ENCODE data around the gene ERFE.

- TF ChIP-seq CTCF (IDR thresholded peaks at IDR 0.05; ENCODE audit: extremely low read depth in 1 of 2, insufficient read depth in 1 of 2, low read depth in 1 of 2, low read length in 2 of 2) (no peak), POLR2AphosphoS5 (IDR thresholded peaks at IDR 0.05; ENCODE audit: insufficient read depth, low read depth, low read length) (no peak)
These were observed 21.8 kb upstream of the ERFE start for GRCh38 chr2:238136820-238137537.

Data from endothelial cell of umbilical vein (primary cell).